Stimulated activated CD4-positive, alpha-beta T cell treated with anti-CD3 and anti-CD28 coated beads, Interleukin-15, amount 100 ng/mL, for 24 hours (primary cell): ENCODE data around the gene KPNB1.

Experiments used
- DNase-seq: peaks from one replicate; pipeline ENCODE4 v3.0.0-alpha.2; 2020

KPNB1 gene

GRCh38 chr17:47714773-47715396 lies 65.2 kb downstream of the KPNB1 start:
- DNase-seq, result no peak

DNA sequence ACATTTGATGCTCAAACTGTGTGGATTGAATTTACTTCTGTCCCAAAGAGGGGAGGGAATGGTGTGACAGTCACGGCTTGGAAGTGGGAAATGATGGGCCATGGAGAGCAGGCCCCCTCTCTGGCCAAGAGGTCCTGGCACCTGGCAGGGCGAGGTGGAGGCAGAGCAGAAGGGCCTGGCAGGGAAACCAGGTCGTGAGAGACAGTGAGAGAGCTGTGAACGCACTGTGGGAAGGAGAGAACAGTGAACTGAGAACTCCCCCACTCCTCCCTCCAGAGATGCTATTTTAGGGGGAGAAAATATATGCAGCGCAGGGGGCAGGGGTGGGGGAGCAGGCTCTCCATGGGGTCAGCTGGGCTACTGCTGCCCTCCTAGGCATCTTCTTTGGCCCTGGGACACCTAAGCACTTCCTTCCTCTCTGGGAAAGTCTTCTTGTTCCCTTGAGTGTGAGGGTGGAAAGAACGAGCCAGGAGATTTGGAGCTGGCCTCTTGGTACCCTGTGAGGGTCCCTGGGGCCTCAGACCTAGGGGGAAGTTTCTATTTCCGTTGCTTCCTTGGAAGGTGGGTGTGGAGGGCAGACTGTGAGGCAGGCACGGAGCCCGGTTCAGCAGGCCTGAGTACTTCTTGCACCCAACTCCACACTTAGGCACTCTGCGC lies 66.1 kb downstream of the KPNB1 start:
- no peak for DNase-seq

GRCh38 chr17:47716375-47716774 lies 66.7 kb downstream of the KPNB1 start:
- DNase-seq, result no peak

DNA sequence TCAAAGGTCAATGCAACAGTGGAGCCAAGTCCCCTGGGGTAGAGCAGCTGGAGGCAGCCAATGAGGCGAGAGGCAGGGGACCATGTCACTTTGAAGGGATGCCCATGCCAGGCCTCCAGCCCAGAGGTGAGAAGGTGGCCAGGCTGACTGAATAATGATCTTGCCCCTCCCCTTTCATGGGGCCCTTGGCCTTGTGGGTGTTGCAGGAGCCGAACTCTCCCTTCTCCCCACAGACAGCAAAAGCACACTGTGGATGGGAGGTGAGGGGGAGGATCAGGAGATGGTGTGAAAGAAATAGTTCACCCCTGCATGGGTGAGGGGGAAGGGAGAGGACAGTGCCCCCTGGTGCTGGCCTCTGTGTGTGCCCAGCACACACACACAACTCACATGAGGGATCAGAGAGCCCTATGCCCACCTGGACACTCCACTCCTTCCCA lies 67.6 kb downstream of the KPNB1 start:
- DNase-seq, result peak; percentile 66

DNA sequence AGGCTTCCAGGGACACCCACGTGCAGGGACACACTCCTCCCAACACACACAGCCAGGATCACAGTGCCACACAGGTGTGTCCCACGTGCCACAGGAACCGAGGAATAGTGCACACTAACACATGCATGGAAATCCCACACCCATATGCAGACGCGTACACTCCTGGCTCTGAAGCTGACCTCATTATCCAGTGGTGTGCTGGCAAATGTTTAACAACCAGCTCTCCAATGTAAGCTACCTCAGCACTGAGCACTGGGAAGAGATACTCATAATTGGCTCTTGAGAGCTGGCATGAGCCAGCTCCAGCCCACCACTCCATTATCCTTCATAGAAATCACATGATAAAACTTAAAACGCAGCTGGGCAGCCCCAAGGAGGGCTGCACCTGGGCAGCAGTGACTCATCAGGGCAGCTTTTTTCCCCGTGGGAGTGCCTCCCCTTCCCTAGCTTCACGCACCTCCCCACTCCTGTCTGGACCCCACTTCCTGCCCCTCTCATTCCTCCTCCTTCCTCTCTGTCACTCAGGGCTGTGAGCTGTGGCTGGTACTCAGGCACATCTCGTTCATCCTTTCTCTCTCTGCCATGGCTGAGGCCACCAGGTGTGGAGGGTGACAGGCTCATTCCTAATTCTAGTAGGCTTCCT lies 68.4 kb downstream of the KPNB1 start:
- DNase-seq, result peak; percentile 62

DNA sequence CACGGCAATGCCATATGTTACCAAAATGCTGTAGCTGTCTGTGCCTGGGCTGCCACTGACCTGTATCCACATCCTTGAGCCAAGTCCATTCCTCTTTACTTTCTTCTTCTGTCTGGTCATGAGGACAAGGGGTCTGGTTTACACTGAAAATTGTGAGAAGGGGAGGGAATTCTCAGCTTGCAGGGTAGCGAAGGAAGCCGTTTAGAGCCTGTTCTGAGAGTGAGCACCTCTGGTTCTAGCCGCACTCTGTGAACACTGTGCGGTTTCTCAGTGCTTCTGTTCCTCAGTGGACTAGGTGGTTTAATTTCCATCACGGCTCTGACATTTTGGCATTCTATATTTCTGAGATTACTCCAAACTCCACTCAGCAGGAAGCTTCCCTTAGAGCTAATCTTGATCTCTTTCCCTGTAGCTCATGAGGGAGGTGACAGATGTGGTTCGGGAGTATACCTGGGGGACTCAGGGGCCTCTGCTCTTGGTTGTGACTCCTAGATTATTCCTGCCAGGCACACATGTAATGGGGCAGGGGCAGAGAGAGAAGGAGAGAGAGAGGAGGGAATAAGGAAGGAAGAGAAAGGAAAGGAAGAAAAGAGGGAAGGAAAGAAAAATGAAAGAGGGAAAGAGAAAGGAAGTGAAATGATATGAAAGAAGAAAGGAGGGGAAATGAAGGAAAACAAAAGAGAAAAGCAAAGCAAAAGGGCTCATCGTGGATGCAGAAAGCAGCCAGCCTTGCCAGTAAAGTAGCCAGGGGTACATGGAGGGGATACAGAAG lies 69.1 kb downstream of the KPNB1 start:
- no peak for DNase-seq

DNA sequence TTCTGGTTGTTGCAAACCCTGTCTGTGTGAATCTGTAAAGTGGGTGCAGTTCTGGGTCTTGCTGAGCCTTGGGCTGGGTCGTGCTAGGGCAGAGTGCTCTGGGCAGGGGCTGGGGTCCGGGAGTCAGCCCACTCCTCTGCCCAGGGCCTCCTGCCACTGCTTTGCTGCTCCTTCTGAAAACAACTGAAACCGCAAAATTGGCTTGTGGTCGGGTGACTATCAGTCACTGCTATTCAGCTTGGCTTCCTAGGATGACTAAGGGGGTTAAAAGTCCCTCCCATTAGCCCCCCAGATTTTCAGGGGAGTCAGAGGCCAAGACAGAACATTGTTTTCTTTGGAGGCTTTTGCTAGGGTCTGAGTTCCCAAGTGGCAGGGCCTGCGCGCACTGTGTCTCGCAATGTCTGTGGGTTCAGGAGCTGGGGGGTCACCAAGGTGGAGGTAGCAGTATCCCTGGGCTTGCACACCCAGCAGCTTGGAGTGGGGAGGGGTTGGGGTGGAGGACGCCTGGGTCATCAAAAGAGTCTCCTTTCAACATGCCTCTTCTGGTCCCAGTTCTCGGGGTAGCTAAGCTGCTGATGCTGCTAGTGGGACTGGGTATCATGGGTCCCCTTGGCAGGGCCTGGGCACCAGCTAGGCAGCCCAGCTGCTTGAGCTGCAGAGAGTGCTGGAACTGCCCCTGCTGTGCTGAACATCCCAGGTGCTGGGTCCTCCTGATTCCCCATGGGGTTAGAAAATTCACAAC lies 69.9 kb downstream of the KPNB1 start:
- DNase-seq, result peak; percentile 91

DNA sequence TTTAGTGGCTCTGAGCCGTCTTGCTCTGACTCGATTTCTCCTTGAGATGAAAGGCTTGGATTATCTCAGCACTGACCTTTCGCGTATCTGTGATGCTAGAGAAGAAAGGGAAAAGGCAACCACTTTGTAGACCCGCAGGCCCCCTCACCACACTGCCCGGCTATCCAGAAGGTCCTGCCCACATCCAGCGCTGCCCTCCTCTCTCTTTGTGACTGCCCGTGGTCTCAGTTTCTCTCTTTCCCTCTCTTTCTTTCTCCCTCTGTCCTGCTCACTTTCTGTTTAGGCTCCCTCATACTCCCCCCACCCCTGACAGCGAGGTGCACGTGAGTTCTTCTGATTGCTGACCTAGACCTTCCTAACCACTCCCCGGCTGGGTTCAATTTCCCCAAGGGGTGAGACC lies 70.5 kb downstream of the KPNB1 start:
- DNase-seq, result peak; percentile 43

DNA sequence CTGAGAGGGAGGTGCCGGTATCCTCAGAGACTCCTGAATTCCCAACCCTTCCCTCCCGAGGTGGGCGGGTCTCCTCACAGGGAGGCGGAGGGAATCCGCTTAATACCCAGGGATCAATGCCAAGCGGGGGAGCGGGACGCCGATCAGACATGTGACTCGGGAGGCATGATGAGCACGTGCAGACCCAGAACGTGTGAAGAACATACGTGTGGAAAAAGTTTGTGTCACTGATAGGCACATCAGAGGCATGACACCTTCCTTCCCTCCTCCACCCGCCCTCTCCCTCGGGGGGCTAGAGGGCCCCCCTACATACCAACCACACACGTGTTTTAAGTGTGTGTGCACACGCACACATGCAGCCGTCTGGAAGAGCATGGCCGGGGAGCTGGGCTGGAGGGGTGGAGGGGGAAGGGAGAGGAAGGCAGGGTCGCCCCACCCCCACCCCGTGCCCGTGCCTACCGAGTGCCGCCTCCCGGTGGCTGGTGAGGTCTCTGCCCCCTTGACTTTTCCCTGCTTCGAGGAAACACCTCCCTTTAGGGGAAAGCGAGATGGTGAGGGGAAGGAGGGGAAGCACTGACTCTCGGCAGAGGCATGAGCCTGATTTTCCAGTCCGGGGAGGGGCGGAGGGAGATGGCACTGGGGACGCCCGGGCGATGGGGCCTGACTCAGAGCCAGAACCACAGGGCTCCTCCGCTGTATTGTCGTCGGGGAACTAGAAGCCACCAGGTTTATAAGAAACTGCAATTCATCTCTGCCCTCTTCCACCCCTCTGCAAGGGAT lies 71.2 kb downstream of the KPNB1 start:
- DNase-seq, result peak; percentile 99

- DNase-seq, result no peak
Measured at GRCh38 chr17:47721725-47722124, 72.0 kb downstream of the KPNB1 start.

DNA sequence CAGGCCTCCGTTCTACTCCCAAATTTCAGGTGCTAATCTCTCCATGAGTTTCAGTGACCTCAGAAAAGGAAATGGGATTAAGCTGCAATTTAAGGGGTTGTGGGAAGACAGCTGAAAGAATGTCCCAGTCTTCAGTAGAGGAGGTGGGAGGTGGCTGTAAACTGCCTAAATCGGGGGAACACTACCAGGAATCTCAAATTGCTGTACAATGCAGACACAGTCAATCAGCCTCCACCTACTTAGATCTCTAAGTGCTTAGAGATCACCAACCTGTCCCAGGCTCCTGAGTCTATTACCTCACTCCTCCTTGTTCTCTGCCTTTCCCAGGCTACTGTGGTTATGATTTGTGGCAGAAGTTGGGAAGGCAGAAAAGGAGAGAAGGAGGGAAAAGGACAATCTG lies 75.0 kb downstream of the KPNB1 start:
- no peak for DNase-seq

- DNase-seq, result no peak
Measured at GRCh38 chr17:47725446-47726111, 75.9 kb downstream of the KPNB1 start.

GRCh38 chr17:47726796-47727703 lies 77.3 kb downstream of the KPNB1 start:
- DNase-seq, result no peak

DNA sequence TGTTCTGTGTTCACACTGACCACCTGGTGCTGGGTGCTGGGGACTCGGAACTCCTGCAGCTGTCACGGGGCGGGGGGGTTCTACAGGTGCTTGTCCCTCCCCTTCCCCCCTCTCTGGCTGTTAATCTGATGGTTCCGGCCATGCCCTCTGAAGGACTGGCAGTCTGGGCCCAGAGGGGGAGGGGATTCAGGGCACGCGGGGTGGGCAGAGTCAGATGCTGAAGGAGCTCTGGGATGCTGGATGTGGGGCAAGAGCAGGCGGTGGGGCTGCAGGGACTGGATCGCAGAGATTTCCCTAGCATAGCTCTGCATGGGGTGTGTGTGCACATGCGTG lies 78.0 kb downstream of the KPNB1 start:
- DNase-seq, result no peak

GRCh38 chr17:47728214-47728877 lies 78.6 kb downstream of the KPNB1 start:
- DNase-seq, result no peak

DNA sequence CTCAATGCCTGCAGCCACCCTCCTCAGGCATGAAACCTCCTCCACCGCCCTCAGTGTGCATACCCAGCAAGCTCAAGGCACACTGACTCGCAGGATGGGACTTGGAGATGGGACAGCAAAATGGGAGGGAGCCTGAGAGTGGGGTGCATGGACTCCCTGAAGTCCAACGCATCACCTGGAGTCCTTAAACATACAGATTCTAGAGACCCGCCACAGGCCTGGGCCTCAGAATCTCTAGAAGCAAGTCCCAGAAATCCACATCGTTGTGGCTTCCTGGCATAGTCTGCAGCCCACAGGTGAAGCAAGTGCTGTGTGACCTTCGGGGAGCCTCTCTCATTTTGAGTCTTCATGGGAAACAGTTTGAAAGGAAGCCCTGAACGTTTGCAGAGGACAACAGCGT lies 79.8 kb downstream of the KPNB1 start:
- no peak for DNase-seq

DNA sequence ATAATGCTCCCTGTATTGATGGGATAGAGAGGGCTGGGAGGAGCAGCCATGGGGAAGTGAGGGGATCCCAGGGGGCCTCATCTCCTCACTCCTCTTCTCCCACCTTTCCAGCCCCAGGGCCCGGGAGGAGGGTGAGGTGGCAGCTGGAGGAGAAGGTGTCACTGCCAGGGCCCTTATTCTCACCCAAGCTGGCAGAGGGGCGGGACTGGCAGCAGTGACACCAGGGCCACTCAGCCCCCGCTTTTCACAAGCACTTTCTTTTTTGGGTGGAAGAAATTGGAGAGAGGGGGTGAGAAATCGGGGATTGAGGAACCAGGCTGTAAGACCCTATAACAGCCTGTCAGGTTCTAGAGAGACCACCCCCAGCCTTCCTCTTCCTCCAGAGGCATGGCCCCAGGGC lies 81.0 kb downstream of the KPNB1 start:
- no peak for DNase-seq

GRCh38 chr17:47731396-47731795 lies 81.7 kb downstream of the KPNB1 start:
- no peak for DNase-seq

- DNase-seq, result no peak
Measured at GRCh38 chr17:47732399-47733046, 82.8 kb downstream of the KPNB1 start.
